Upper lobe of left lung (tissue), 6 donors: Measurements from ENCODE around the gene RNF222. TPM values are rescaled to one million over a fixed set of nuclear protein-coding genes. Genes with fewer than 3 reads are reported as not detected.

Source experiments
- ATAC-seq, 2 donors: fragments of 200-7000 bp; cut with Tn5 transposase; one replicate each; pipeline ENCODE4 v1.9.1; 2022; ENCODE audit warnings: mild to moderate bottlenecking in 2 of 2, moderate library complexity in 2 of 2; ENCODE audit not compliant: low FRiP score in 2 of 2
- DNase-seq, 2 donors: peaks; one replicate each; pipeline ENCODE4 v3.0.0-alpha.2; 2019 to 2020
- H3K27ac ChIP-seq, 4 donors: fragments of 200-600 bp; sonication (generic); one replicate each; pipeline ENCODE4 v1.5.1; 2016 to 2019
- H3K27me3 ChIP-seq, 4 donors: fragments of 200-600 bp; sonication (generic); one replicate each; pipeline ENCODE4 v1.5.1; 2017 to 2019
- H3K36me3 ChIP-seq, 4 donors: fragments of 200-600 bp; sonication (generic); one replicate each; pipeline ENCODE4 v1.5.1; 2016 to 2019
- H3K4me1 ChIP-seq, 4 donors: fragments of 200-600 bp; sonication (generic); one replicate each; pipeline ENCODE4 v1.5.1; 2018 to 2019
- H3K4me3 ChIP-seq, 4 donors: fragments of 200-600 bp; sonication (generic); one replicate each; pipeline ENCODE4 v1.5.1; 2017 to 2019; ENCODE audit warnings: mild to moderate bottlenecking in 2 of 4, moderate library complexity in 1 of 4
- H3K9me3 ChIP-seq, 4 donors: fragments of 200-600 bp; sonication (generic); one replicate each; pipeline ENCODE4 v1.5.1; 2018 to 2019
- EP300 ChIP-seq, 4 donors: sonication (generic); formaldehyde crosslinking; IDR thresholded peaks; one replicate each; pipeline ENCODE4 v1.5.1; 2017; ENCODE audit warnings: antibody characterized with exemption in 4 of 4, control low read depth in 2 of 4
- POLR2A ChIP-seq, 4 donors: fragments of 450-650 bp; IDR thresholded peaks; one replicate each; pipeline ENCODE4 v1.5.1; 2016 to 2017; ENCODE audit warnings: antibody characterized with exemption in 4 of 4, mild to moderate bottlenecking in 2 of 4
- POLR2AphosphoS5 ChIP-seq, 2 donors: sonication (generic); formaldehyde crosslinking; IDR thresholded peaks; one replicate each; pipeline ENCODE4 v1.5.1; 2017; ENCODE audit warnings: antibody characterized with exemption in 2 of 2
- WGBS, 2 donors: methylation state at CpG; one replicate each; pipeline ENCODE4 v1.1.5; 2017 to 2018; 5-methylcytosine and 5-hydroxymethylcytosine counted together
- total RNA-seq, 6 donors: library from RNA; depleted of rRNA in 4 of 6; stranded (reverse); fragments of >200 nt in 4 of 6; gene quantifications; one replicate each; pipeline versions ENCODE4 v1.1.0 to v1.2.1, GENCODE V29; 2016 to 2021
- TF ChIP-seq, protein P1 (sequence below), 6 experiments: fragments of 450-650 bp in 4 of 6; fragments of 200-600 bp in 2 of 6; sonication (generic) in 2 of 6; IDR thresholded peaks; one replicate each; pipeline ENCODE4 v1.5.1; 2016 to 2019; ENCODE audit warnings: antibody characterized with exemption in 6 of 6
- donor health status: DM: no; HTN: no; CAD: no; lungs with moderate emphysema.
- donor health status: DM: no; HTN: yes; CAD: no; lungs with severe emphysema.

The RNF222 gene
- total RNA-seq, 6 donors from 2014 or later, result not detected

DNA sequence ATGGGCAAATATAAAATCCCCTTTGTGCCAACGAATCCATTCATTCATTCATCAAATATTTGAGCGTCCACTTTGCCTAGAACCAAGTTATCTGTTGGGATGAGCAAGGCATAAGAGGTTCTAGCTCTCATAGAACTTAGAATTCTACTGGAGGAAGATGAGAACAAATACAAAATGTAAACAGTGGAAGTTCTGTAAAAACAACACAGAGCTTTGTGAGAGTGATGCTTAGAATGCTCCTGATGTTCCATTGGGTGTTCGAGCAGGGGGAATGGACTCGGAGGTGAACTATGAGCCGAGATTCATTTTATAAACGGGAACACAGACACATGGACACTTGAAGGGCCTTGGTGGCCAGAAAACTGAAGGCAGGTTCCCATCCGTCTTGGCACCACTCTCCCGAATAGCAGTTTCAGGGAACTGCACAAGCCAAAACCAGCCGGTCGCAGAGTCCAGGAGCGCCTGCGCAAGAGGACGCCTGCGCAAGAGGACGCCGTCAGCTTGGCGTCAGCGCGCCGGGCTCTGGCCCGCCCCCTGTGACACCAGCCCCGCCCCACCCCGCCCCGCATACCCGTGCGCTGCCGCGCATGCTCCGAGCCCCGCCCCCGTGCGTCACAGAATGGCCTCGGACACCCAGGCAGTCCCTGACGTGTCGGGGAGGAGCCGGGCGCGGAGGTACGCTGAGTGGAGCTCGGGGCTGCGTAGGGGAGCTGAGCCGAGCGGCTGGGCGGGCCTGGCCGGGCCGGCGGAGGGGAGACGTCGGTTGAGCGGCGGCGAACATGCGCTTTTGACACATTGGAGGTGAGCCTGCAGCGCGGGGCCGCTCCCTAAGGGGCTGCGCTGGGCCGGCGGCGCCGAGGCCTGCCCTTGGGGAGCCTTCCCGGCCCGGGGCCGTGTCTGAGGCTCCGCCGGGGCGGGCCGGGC lies 37.9 kb upstream of the RNF222 start, which contains the start of gene NDEL1:
Gene NDEL1, plus strand, starts transcription at position 640 of the 924 bp plus-strand sequence. CDS start 8,388 bp downstream, outside the sequence.
- Histone ChIP-seq H3K27ac (peak within 1 kb of the TSS; percentile 96 to 100 (median 99)), H3K27me3 (no peaks in the 10 kb centered on the region), H3K9me3 (no peaks in the 10 kb centered on the region), H3K4me3 (peak within 1 kb of the TSS; percentile 60 to 97 (median 78)), H3K36me3 (peaks cover 0 to 23% (median 7%) of the 10 kb centered on the region in 4 donors), H3K4me1 (peaks cover 20 to 37% (median 26%) of the 10 kb centered on the region in 4 donors)
- TF ChIP-seq, protein P1, sequence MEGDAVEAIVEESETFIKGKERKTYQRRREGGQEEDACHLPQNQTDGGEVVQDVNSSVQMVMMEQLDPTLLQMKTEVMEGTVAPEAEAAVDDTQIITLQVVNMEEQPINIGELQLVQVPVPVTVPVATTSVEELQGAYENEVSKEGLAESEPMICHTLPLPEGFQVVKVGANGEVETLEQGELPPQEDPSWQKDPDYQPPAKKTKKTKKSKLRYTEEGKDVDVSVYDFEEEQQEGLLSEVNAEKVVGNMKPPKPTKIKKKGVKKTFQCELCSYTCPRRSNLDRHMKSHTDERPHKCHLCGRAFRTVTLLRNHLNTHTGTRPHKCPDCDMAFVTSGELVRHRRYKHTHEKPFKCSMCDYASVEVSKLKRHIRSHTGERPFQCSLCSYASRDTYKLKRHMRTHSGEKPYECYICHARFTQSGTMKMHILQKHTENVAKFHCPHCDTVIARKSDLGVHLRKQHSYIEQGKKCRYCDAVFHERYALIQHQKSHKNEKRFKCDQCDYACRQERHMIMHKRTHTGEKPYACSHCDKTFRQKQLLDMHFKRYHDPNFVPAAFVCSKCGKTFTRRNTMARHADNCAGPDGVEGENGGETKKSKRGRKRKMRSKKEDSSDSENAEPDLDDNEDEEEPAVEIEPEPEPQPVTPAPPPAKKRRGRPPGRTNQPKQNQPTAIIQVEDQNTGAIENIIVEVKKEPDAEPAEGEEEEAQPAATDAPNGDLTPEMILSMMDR (IDR thresholded peaks at IDR 0.05), result no peak
- peak; percentile 98 to 100 for TF ChIP-seq POLR2AphosphoS5 (IDR thresholded peaks at IDR 0.05)
- peak; percentile 95 to 100 (median 99) for TF ChIP-seq POLR2A (IDR thresholded peaks at IDR 0.05)
- peak in 1 of 4 donors; percentile 81 for TF ChIP-seq EP300 (IDR thresholded peaks at IDR 0.05)
- DNase-seq, result peak; percentile 99 to 100
- WGBS, 2 donors, result 8 to 24% methylated on average over 6 to 20 of the region's 68 CpGs
- ATAC-seq, result peak; percentile 98 to 99

DNA sequence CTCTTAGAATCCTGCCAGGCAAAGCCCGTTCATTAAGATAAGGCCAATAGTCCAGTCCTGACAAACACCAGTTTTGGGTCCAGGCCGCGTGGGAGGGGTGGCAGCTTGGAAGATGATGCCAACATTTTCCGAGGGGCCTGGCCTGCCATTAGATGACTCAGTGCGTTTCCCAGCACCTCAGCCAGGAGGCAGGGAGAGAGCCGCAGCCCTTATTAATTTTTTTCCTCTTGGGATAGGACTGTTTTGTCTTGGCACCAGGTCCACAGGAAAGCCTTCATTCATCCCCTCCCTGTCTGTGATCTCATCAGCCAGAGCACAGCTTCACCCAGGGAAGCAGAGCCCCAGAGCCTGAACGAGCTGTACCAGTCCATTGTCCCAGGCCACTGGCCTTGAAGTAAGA lies 33.3 kb upstream of the RNF222 start:
- 35 to 60% methylated on average over 4 to 7 of the region's 7 CpGs for WGBS, 2 donors
- H3K4me3 ChIP-seq, result no peak overlapping the region
- ATAC-seq, result peak in 1 of 2 donors; percentile 70
- peak overlapping the region; percentile 52 to 84 (median 67) for H3K27ac ChIP-seq
- H3K36me3 ChIP-seq, result no peaks in the 10 kb centered on the region
- peak; percentile 13 to 53 for TF ChIP-seq POLR2AphosphoS5 (IDR thresholded peaks at IDR 0.05)
- TF ChIP-seq, protein P1 (IDR thresholded peaks at IDR 0.05), result no peak
- H3K9me3 ChIP-seq, result no peaks in the 10 kb centered on the region
- DNase-seq, result no peak
- H3K27me3 ChIP-seq, result no peaks in the 10 kb centered on the region
- peaks cover 4 to 13% (median 5%) of the 10 kb centered on the region in 4 donors for H3K4me1 ChIP-seq

GRCh38 chr17:8426802-8427201 lies 29.2 kb upstream of the RNF222 start:
- Histone ChIP-seq H3K9me3 (no peaks in the 10 kb centered on the region), H3K36me3 (no peaks in the 10 kb centered on the region), H3K4me1 (peaks cover 0 to 9% (median under 1%) of the 10 kb centered on the region in 4 donors), H3K27ac (peak overlapping the region in 1 of 4 donors; percentile 28), H3K27me3 (no peaks in the 10 kb centered on the region), H3K4me3 (no peak overlapping the region)
- WGBS, 2 donors, result 97 to 98% methylated on average over 3 of the region's 3 CpGs
- ATAC-seq (no peak), DNase-seq (no peak)
- TF ChIP-seq EP300 (IDR thresholded peaks at IDR 0.05), result no peak

DNA sequence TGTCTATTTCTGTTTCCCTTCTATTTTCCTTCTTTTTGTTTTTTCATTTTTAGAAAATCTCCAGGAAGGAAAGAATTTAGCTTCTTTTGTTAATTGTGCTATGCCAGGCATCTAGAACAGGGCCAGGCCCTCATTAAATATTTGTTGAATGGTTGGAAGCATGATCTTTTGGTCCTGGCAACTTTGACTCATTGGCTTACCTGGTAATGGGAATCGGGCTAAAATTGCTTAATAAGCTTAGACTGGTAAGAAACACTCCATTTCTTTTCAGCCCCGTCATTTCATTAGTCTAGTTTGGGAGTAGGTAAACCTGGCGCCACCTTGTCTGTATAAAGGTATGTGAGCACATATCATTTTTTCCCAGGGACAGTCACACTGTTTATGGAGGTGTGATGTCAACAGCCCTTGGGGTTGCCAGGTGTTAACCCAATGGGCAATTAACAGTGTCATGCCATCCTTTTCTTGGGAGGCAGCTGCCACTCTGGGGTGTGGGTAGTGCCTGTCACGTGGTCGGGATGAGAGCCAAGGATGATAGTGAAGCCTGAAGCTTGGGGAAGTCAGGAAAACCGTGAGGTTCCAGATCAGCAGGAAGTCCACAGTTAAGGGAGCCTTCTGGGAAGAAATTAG lies 28.6 kb upstream of the RNF222 start:
- WGBS, 2 donors, result 62 to 73% methylated on average over 6 of the region's 6 CpGs
- ATAC-seq (no peak), DNase-seq (no peak)
- Histone ChIP-seq H3K27ac (peak overlapping the region in 1 of 4 donors; percentile 28), H3K4me1 (peaks cover 3 to 9% (median 6%) of the 10 kb centered on the region in 4 donors), H3K9me3 (no peaks in the 10 kb centered on the region), H3K36me3 (no peaks in the 10 kb centered on the region), H3K4me3 (no peak overlapping the region), H3K27me3 (no peaks in the 10 kb centered on the region)
- TF ChIP-seq POLR2AphosphoS5 (IDR thresholded peaks at IDR 0.05) (no peak), EP300 (IDR thresholded peaks at IDR 0.05) (no peak), POLR2A (IDR thresholded peaks at IDR 0.05) (no peak)
- TF ChIP-seq, protein P1 (IDR thresholded peaks at IDR 0.05), result no peak

DNA sequence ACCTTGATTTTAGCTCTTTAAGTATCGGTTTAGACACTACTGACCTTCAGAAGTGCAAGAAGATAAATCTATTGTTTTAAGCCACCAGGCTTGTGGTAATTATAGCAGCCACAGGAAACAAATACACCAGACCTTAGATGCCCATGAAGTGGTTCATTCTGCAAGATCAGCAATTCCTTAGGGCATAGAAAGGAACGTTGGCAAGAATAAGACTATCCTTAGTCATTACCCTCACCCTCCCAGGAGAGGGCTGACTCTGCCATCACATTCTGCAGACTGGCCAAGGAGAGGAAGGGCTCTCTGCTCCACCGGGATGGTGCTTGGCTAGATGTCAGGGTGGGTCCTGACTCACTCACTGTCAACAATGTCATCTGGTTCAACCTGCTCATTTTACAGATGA lies 23.9 kb upstream of the RNF222 start:
- H3K27ac ChIP-seq, result peak overlapping the region; percentile 52 to 85 (median 66)
- no peaks in the 10 kb centered on the region for H3K36me3 ChIP-seq
- no peaks in the 10 kb centered on the region for H3K27me3 ChIP-seq
- DNase-seq (no peak), ATAC-seq (no peak)
- peaks cover 22 to 31% (median 27%) of the 10 kb centered on the region in 4 donors for H3K4me1 ChIP-seq
- no peaks in the 10 kb centered on the region for H3K9me3 ChIP-seq
- no peak overlapping the region for H3K4me3 ChIP-seq
- 33 to 44% methylated on average over 3 of the region's 3 CpGs for WGBS, 2 donors
- no peak for TF ChIP-seq EP300 (IDR thresholded peaks at IDR 0.05)
- TF ChIP-seq, protein P1 (IDR thresholded peaks at IDR 0.05), result peak in 1 of 6 experiments; percentile 10
